Panc1 (cell line): ENCODE data around the gene FES. TPM values are rescaled to one million over a fixed set of nuclear protein-coding genes. Genes with fewer than 3 reads are reported as not detected.
A peak's percentile ranks its signal among the peaks of the same experiment; 100 is the strongest.

ENCODE experiments used
- ATAC-seq: fragments of 200-7000 bp; cut with Tn5 transposase; 2 replicates; pipeline ENCODE4 v1.9.1; 2020; ENCODE audit warnings: mild to moderate bottlenecking, moderate library complexity
- BruUV-seq: library from RNA; stranded (reverse); fragments of 400-500 nt; replicated peaks from 2 replicates; lab custom pipeline; 2021; lab: Mats Ljungman, UMichigan
- CTCF ChIA-PET: fragments of 300-600 bp; sonication (Branson Sonifier 250); formaldehyde crosslinking; loops from one replicate; lab custom pipeline; 2022; ENCODE audit warnings: antibody characterized with exemption; lab: Charles Lee
- POLR2A ChIA-PET: fragments of 300-600 bp; sonication (Branson Sonifier 250); formaldehyde crosslinking; loops from one replicate; lab custom pipeline; 2022; ENCODE audit warnings: antibody characterized with exemption; lab: Charles Lee
- DNase-seq: peaks from one replicate; pipeline ENCODE4 v3.0.0-alpha.2; 2010; ENCODE audit warnings: low read depth, low spot score
- H3K27ac ChIP-seq: 2 replicates; pipeline ENCODE4 v1.5.1; 2011; ENCODE audit warnings: mild to moderate bottlenecking, low read length, inconsistent platforms
- H3K27me3 ChIP-seq: fragments of 200-500 bp; sonication (Bioruptor generic); 2 replicates; pipeline ENCODE4 v1.6.0; 2014; ENCODE audit warnings: low read length, inconsistent platforms; ENCODE audit not compliant: control insufficient read depth, insufficient read depth
- H3K36me3 ChIP-seq: fragments of 200-500 bp; sonication (Bioruptor generic); 2 replicates; pipeline ENCODE4 v1.5.1; 2014; ENCODE audit warnings: inconsistent platforms, mild to moderate bottlenecking, low read length, moderate library complexity; ENCODE audit not compliant: control insufficient read depth, insufficient read depth
- H3K4me1 ChIP-seq: 2 replicates; pipeline ENCODE4 v1.5.1; 2011; ENCODE audit warnings: inconsistent platforms, mild to moderate bottlenecking, low read length, moderate library complexity; ENCODE audit not compliant: control insufficient read depth, insufficient read depth
- H3K4me3 ChIP-seq, 2 experiments: 2 replicates each; pipeline ENCODE4 v1.5.1; 2011 to 2012; ENCODE audit warnings: low read depth in 2 of 2, low read length in 2 of 2, mild to moderate bottlenecking in 2 of 2, inconsistent platforms in 1 of 2, moderate library complexity in 1 of 2
- H3K9me3 ChIP-seq: fragments of 200-500 bp; sonication (Bioruptor generic); 2 replicates; pipeline ENCODE4 v1.5.1; 2014; ENCODE audit warnings: low read depth, mild to moderate bottlenecking, inconsistent platforms, low read length, moderate library complexity; ENCODE audit not compliant: control insufficient read depth, insufficient read depth
- POLR2AphosphoS5 ChIP-seq: IDR thresholded peaks from 2 replicates; pipeline ENCODE4 v1.6.1; 2012; ENCODE audit warnings: mild to moderate bottlenecking, low read depth, low read length, moderate library complexity
- SIN3A ChIP-seq: IDR thresholded peaks from 2 replicates; pipeline ENCODE4 v1.6.1; 2012; ENCODE audit warnings: low read depth, mild to moderate bottlenecking, low read length, moderate library complexity, borderline replicate concordance; ENCODE audit not compliant: insufficient read depth
- TCF7L2 ChIP-seq: IDR thresholded peaks from 2 replicates; pipeline ENCODE4 v1.6.1; 2011; ENCODE audit warnings: mild to moderate bottlenecking, low read depth, low read length, inconsistent platforms
- in situ Hi-C: cut with HindIII; loops from 2 replicates; pipeline ENCODE4 v1.10.0; 2016; ENCODE audit warnings: low sequenced_read_pairs, low pct_unique_long_range_greater_than_20kb
- intact Hi-C: fragments of 100-400 bp; cut with micrococcal nuclease; formaldehyde crosslinking; loops from one replicate; pipeline ENCODE4 v1.10.0; 2022; ENCODE audit not compliant: unreplicated experiment
- total RNA-seq: library from RNA; stranded (reverse); gene quantifications from one replicate; pipeline ENCODE4 v1.2.1, GENCODE V29; 2021; ENCODE audit not compliant: unreplicated experiment
- TF ChIP-seq, protein P1 (sequence below), 2 experiments: IDR thresholded peaks; 2 replicates each; pipeline ENCODE4 v1.6.1; 2011 to 2012; ENCODE audit warnings: low read depth in 2 of 2, control low read depth in 1 of 2, low read length in 1 of 2, mild to moderate bottlenecking in 1 of 2, moderate library complexity in 1 of 2; ENCODE audit not compliant: insufficient read depth in 1 of 2
- TF ChIP-seq, protein P2 (sequence below): fragments of 450-650 bp; IDR thresholded peaks from 2 replicates; pipeline ENCODE4 v1.5.1; 2017; ENCODE audit warnings: mild to moderate bottlenecking

Gene FES
- total RNA-seq, 1 experiment from 2014 or later = 0.64 TPM

DNA sequence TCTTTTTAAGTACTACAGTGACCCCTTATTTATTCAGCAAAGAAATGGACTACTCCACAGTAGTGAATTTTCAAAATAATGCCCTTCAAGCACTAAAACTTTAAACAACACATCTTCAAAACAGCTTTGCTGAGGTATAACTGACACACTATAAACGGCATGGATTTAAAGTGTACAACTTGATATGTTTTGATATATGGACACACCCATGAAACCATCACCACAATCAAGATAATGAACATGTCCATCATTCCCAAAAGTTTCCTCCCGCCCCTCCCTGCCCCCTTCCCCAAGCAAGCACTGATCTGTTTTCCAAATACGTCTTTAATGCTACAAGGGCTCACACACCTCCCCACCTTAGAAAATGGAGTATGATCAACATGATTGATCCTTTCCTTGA lies 17.5 kb upstream of the FES start:
- H3K4me3 ChIP-seq = no peak overlapping the region
- ChIA-PET POLR2A (no interaction called here), CTCF (no interaction called here)
- in situ Hi-C loops = no loop called here
- H3K27ac ChIP-seq = 0 out of 2 replicates have a peak overlapping the region, but pooled peaks have one; percentile 37
- no peak for ATAC-seq
- H3K27me3 ChIP-seq = no peaks in the 10 kb centered on the region
- no peaks in the 10 kb centered on the region for H3K9me3 ChIP-seq
- DNase-seq = no peak
- BruUV-seq = no TSS peak
- intact Hi-C loops = no loop called here
- no peaks in the 10 kb centered on the region for H3K36me3 ChIP-seq
- H3K4me1 ChIP-seq = peaks cover 58% of the 10 kb centered on the region
- TF ChIP-seq SIN3A (no peak), TCF7L2 (no peak), POLR2AphosphoS5 (no peak)
- TF ChIP-seq, protein P1, sequence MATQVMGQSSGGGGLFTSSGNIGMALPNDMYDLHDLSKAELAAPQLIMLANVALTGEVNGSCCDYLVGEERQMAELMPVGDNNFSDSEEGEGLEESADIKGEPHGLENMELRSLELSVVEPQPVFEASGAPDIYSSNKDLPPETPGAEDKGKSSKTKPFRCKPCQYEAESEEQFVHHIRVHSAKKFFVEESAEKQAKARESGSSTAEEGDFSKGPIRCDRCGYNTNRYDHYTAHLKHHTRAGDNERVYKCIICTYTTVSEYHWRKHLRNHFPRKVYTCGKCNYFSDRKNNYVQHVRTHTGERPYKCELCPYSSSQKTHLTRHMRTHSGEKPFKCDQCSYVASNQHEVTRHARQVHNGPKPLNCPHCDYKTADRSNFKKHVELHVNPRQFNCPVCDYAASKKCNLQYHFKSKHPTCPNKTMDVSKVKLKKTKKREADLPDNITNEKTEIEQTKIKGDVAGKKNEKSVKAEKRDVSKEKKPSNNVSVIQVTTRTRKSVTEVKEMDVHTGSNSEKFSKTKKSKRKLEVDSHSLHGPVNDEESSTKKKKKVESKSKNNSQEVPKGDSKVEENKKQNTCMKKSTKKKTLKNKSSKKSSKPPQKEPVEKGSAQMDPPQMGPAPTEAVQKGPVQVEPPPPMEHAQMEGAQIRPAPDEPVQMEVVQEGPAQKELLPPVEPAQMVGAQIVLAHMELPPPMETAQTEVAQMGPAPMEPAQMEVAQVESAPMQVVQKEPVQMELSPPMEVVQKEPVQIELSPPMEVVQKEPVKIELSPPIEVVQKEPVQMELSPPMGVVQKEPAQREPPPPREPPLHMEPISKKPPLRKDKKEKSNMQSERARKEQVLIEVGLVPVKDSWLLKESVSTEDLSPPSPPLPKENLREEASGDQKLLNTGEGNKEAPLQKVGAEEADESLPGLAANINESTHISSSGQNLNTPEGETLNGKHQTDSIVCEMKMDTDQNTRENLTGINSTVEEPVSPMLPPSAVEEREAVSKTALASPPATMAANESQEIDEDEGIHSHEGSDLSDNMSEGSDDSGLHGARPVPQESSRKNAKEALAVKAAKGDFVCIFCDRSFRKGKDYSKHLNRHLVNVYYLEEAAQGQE (IDR thresholded peaks at IDR 0.05; ENCODE audit: insufficient read depth in 1 of 2, low read depth in 2 of 2, low read length in 1 of 2) = no peak
- TF ChIP-seq, protein P2, sequence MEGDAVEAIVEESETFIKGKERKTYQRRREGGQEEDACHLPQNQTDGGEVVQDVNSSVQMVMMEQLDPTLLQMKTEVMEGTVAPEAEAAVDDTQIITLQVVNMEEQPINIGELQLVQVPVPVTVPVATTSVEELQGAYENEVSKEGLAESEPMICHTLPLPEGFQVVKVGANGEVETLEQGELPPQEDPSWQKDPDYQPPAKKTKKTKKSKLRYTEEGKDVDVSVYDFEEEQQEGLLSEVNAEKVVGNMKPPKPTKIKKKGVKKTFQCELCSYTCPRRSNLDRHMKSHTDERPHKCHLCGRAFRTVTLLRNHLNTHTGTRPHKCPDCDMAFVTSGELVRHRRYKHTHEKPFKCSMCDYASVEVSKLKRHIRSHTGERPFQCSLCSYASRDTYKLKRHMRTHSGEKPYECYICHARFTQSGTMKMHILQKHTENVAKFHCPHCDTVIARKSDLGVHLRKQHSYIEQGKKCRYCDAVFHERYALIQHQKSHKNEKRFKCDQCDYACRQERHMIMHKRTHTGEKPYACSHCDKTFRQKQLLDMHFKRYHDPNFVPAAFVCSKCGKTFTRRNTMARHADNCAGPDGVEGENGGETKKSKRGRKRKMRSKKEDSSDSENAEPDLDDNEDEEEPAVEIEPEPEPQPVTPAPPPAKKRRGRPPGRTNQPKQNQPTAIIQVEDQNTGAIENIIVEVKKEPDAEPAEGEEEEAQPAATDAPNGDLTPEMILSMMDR = no peak

DNA sequence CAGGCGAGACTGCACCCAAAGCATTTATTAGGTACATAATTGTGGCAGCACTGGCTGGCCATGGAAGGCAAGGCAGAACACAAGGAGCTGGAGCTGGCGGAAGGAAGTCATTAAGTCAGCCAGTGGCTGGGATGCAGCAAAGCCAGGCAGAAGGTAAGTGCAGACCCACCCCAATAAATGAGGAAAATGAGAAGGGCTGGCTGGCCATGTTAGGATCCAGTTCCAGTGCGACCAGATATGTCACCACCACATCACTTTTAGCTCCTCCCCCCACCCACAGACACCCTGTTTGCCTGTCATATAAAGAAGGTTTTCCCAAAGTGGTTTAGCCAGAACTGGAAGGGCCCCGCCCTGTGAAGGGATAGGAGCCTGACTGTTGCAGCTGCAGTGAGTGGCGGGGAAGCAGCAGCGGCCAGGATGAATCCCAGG lies 16.0 kb upstream of the FES start, which contains the start of gene FURIN:
Gene FURIN (plus strand): TSS at position 328 of the 429 bp plus-strand sequence. CDS start 7,153 bp downstream, outside the sequence.
- intact Hi-C loops (no loop called here), in situ Hi-C loops (no loop called here)
- Histone ChIP-seq H3K4me1 (peaks cover 63% of the 10 kb centered on the region), H3K27me3 (no peaks in the 10 kb centered on the region), H3K9me3 (no peaks in the 10 kb centered on the region), H3K27ac (peak within 1 kb of the TSS; percentile 95), H3K36me3 (no peaks in the 10 kb centered on the region), H3K4me3 (no peak within 1 kb of the TSS)
- POLR2A ChIA-PET = no interaction called here
- no peak for DNase-seq
- TF ChIP-seq TCF7L2 = no peak
- no peak for TF ChIP-seq SIN3A
- TF ChIP-seq POLR2AphosphoS5 = no peak
- TF ChIP-seq, protein P1 (IDR thresholded peaks at IDR 0.05; ENCODE audit: insufficient read depth in 1 of 2, low read depth in 2 of 2, low read length in 1 of 2) = no peak
- CTCF ChIA-PET = no interaction called here
- BruUV-seq = no TSS peak
- no peak for ATAC-seq
